ENCODE results near the gene KRT84. TPM values are rescaled to one million over a fixed set of nuclear protein-coding genes. Genes with fewer than 3 reads are reported as not detected.

The KRT84 gene
- total RNA-seq, 2 experiments from 2014 or later: not detected

GRCh38 chr12:52378091-52378490 is 7.4 kb downstream of the KRT84 start:
- no peak for ATAC-seq
- Mint-ChIP-seq H3K36me3 (ENCODE audit: low read depth) (no peaks in the 10 kb centered on the region), H3K4me3 (no peak overlapping the region), H3K4me1 (ENCODE audit: low read depth) (peaks cover 19% of the 10 kb centered on the region), H3K27ac (no peak overlapping the region), H3K9me3 (ENCODE audit: insufficient read depth) (no peaks in the 10 kb centered on the region), H3K27me3 (ENCODE audit: low read depth) (peaks cover 27% of the 10 kb centered on the region)
- ChIA-PET CTCF (no interaction called here), POLR2A (no interaction called here)
- DNase-seq: no peak

DNA sequence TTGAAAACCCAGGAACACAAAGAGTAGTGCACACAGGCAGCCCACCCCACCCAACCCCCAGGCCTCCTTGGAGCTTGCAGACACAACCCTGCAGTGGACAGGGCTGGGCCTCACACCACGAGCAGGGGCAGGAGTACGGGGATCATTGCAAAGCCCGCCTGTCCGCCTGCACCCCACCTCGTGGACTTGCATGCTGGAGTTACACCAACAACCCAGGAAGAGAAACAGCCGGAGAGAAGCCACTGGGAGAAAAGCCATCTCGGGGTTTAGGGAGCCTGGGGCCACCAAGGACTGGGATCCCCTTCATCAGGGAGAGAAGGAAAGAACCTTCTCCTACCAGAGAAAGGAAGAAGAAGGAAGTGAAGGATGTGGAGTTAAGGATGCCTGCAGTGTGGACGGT is 8.2 kb downstream of the KRT84 start:
- ChIA-PET POLR2A (no interaction called here), CTCF (interaction anchor here (1.2 kb wide), 1 partner anchor 502 kb away, joined by 6 read pairs; no protein-coding TSS in a partner anchor)
- H3K9me3 Mint-ChIP-seq (ENCODE audit: insufficient read depth): no peaks in the 10 kb centered on the region
- no peak overlapping the region for H3K27ac Mint-ChIP-seq
- ATAC-seq: no peak
- H3K36me3 Mint-ChIP-seq (ENCODE audit: low read depth): no peaks in the 10 kb centered on the region
- peaks cover 31% of the 10 kb centered on the region for H3K27me3 Mint-ChIP-seq (ENCODE audit: low read depth)
- no peak overlapping the region for H3K4me3 Mint-ChIP-seq
- H3K4me1 Mint-ChIP-seq (ENCODE audit: low read depth): peaks cover 11% of the 10 kb centered on the region
- DNase-seq: no peak

DNA sequence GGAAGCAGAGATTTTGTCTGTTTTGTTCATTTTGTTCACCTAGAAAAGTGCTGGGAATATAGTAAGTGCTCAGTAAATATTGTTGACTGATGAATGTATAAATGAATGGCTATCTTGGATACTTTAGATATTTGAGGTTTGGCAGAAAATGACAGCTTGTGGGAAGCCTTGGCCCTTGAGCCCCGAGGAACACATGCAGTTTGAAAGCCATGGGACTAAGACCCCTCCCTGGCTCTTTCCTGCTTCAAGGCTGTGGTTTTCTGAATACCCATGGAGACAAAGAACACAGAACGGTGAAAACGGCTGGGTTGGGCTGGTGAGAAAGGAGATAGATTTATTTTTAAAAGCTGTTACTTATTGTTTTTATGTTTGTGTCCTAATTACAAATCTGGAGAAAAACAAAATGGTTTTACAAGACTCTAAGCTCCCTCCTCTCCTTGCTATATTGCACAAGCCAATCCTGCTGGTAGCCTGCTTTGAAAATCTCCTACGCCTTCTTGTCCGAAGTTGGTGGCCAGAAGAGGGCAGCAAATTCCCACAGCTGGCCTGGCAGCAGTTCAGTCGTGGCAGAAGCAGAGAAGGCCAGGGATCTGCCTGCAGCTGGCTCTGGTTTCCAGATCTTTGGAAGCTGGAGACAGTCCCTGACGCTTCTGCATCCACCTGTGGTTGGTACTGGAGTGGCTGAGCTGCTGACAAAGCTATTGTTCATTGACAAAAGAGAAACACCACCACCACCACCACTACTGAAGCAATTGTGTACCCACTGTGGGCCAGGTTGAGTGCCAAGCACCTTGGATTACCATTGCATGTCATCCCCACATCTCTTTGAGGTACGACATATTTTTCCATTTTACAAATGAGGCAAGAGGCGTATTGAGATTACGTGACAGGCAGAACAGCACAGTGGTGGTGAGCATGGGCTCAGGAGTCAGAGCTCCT is 13.0 kb downstream of the KRT84 start:
- DNase-seq (peak; percentile 76), ATAC-seq (peak; percentile 72)
- no peak overlapping the region for H3K4me3 Mint-ChIP-seq
- H3K27me3 Mint-ChIP-seq (ENCODE audit: low read depth): peaks cover 35% of the 10 kb centered on the region
- CTCF ChIA-PET: interaction anchor here (0.6 to 3.7 kb wide), 31 partner anchors 8 to 525 kb away, joined by 3 to 44 read pairs (median 4); partner anchors contain the start of gene KRT84
- POLR2A ChIA-PET: no interaction called here
- H3K4me1 Mint-ChIP-seq (ENCODE audit: low read depth): no peaks in the 10 kb centered on the region
- H3K36me3 Mint-ChIP-seq (ENCODE audit: low read depth): no peaks in the 10 kb centered on the region
- no peaks in the 10 kb centered on the region for H3K9me3 Mint-ChIP-seq (ENCODE audit: insufficient read depth)
- H3K27ac Mint-ChIP-seq: no peak overlapping the region

GRCh38 chr12:52371716-52372115 is 13.7 kb downstream of the KRT84 start:
- peaks cover 34% of the 10 kb centered on the region for H3K27me3 Mint-ChIP-seq (ENCODE audit: low read depth)
- H3K9me3 Mint-ChIP-seq (ENCODE audit: insufficient read depth): no peaks in the 10 kb centered on the region
- DNase-seq (no peak), ATAC-seq (no peak)
- no peak overlapping the region for H3K27ac Mint-ChIP-seq
- H3K4me3 Mint-ChIP-seq: no peak overlapping the region
- ChIA-PET POLR2A (no interaction called here), CTCF (interaction anchor here (1.0 to 3.7 kb wide), 14 partner anchors 10 to 526 kb away, joined by 3 to 44 read pairs (median 6); partner anchors contain the start of gene KRT84)
- H3K36me3 Mint-ChIP-seq (ENCODE audit: low read depth): no peaks in the 10 kb centered on the region
- no peaks in the 10 kb centered on the region for H3K4me1 Mint-ChIP-seq (ENCODE audit: low read depth)

GRCh38 chr12:52370926-52371608 is 14.4 kb downstream of the KRT84 start:
- no peak overlapping the region for H3K27ac Mint-ChIP-seq
- H3K9me3 Mint-ChIP-seq (ENCODE audit: insufficient read depth): no peaks in the 10 kb centered on the region
- H3K36me3 Mint-ChIP-seq (ENCODE audit: low read depth): no peaks in the 10 kb centered on the region
- ChIA-PET POLR2A (interaction anchor here (0.6 kb wide), 1 partner anchor 502 kb away, joined by 4 read pairs; no protein-coding TSS in a partner anchor), CTCF (interaction anchor here (1.2 to 3.7 kb wide), 12 partner anchors 9 to 527 kb away, joined by 3 to 44 read pairs (median 8); partner anchors contain the start of gene KRT84)
- ATAC-seq: no peak
- no peak overlapping the region for H3K4me3 Mint-ChIP-seq
- H3K27me3 Mint-ChIP-seq (ENCODE audit: low read depth): peaks cover 31% of the 10 kb centered on the region
- no peaks in the 10 kb centered on the region for H3K4me1 Mint-ChIP-seq (ENCODE audit: low read depth)
- DNase-seq: no peak

GRCh38 chr12:52369809-52370208 is 15.6 kb downstream of the KRT84 start:
- ATAC-seq: no peak
- Mint-ChIP-seq H3K27me3 (ENCODE audit: low read depth) (peaks cover 25% of the 10 kb centered on the region), H3K9me3 (ENCODE audit: insufficient read depth) (no peaks in the 10 kb centered on the region), H3K27ac (no peak overlapping the region), H3K4me1 (ENCODE audit: low read depth) (no peaks in the 10 kb centered on the region), H3K36me3 (ENCODE audit: low read depth) (no peaks in the 10 kb centered on the region), H3K4me3 (no peak overlapping the region)
- CTCF ChIA-PET: interaction anchor here (1.2 to 3.7 kb wide), 4 partner anchors 8 to 510 kb away, joined by 3 to 12 read pairs (median 8); no protein-coding TSS in a partner anchor
- POLR2A ChIA-PET: no interaction called here
- DNase-seq: no peak

- DNase-seq (no peak), ATAC-seq (no peak)
- ChIA-PET CTCF (interaction anchor here (0.6 to 3.7 kb wide), 5 partner anchors 11 to 511 kb away, joined by 3 to 12 read pairs (median 5); no protein-coding TSS in a partner anchor), POLR2A (interaction anchor here (0.5 kb wide), 1 partner anchor 225 kb away, joined by 3 read pairs; no protein-coding TSS in a partner anchor)
- H3K27me3 Mint-ChIP-seq (ENCODE audit: low read depth): peaks cover 24% of the 10 kb centered on the region
- no peak overlapping the region for H3K4me3 Mint-ChIP-seq
- no peaks in the 10 kb centered on the region for H3K36me3 Mint-ChIP-seq (ENCODE audit: low read depth)
- no peaks in the 10 kb centered on the region for H3K9me3 Mint-ChIP-seq (ENCODE audit: insufficient read depth)
- no peak overlapping the region for H3K27ac Mint-ChIP-seq
- no peaks in the 10 kb centered on the region for H3K4me1 Mint-ChIP-seq (ENCODE audit: low read depth)
These were observed 16.2 kb downstream of the KRT84 start for GRCh38 chr12:52369211-52369610.

DNA sequence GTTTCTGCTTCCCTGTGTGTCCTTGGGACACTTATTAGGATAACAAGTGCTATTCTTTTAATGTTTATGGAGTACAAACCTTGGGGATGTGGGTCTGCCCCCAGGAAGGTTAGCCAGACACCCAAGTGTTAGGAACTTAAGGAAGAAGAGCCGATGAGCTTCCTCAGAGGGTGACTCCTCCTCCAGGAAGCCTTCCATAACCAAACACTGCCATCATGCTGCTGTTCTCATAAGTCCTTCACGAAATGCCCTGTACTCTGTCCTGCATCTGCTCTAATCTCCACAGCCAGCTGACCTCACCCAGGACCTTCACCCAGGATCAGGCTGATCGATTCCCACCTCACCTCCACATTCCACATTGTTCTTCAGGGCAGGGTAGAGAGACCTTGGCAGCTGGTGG is 16.9 kb downstream of the KRT84 start:
- Mint-ChIP-seq H3K27ac (no peak overlapping the region), H3K9me3 (ENCODE audit: insufficient read depth) (no peaks in the 10 kb centered on the region)

GRCh38 chr12:52367876-52368275 is 17.6 kb downstream of the KRT84 start:
- ChIA-PET POLR2A (no interaction called here), CTCF (interaction anchor here (0.9 to 3.7 kb wide), 3 partner anchors 9 to 517 kb away, joined by 3 to 12 read pairs (median 9); no protein-coding TSS in a partner anchor)
- ATAC-seq: no peak
- no peak for DNase-seq
- Mint-ChIP-seq H3K4me3 (no peak overlapping the region), H3K4me1 (ENCODE audit: low read depth) (no peaks in the 10 kb centered on the region), H3K27me3 (ENCODE audit: low read depth) (peaks cover 16% of the 10 kb centered on the region), H3K27ac (no peak overlapping the region), H3K36me3 (ENCODE audit: low read depth) (no peaks in the 10 kb centered on the region), H3K9me3 (ENCODE audit: insufficient read depth) (no peaks in the 10 kb centered on the region)

More for the DNA sequence above, 16.9 kb downstream of the KRT84 start:
- no peaks in the 10 kb centered on the region for H3K4me1 Mint-ChIP-seq (ENCODE audit: low read depth)
- no peaks in the 10 kb centered on the region for H3K36me3 Mint-ChIP-seq (ENCODE audit: low read depth)
- ATAC-seq (no peak), DNase-seq (no peak)
- H3K4me3 Mint-ChIP-seq: no peak overlapping the region
- H3K27me3 Mint-ChIP-seq (ENCODE audit: low read depth): peaks cover 19% of the 10 kb centered on the region
- ChIA-PET CTCF (interaction anchor here (0.6 to 3.7 kb wide), 4 partner anchors 10 to 512 kb away, joined by 3 to 12 read pairs (median 7); no protein-coding TSS in a partner anchor), POLR2A (interaction anchor here (0.5 kb wide), 1 partner anchor 224 kb away, joined by 3 read pairs; no protein-coding TSS in a partner anchor)

- Mint-ChIP-seq H3K27me3 (ENCODE audit: low read depth) (peaks cover 14% of the 10 kb centered on the region), H3K4me3 (no peak within 1 kb of the TSS), H3K27ac (no peak within 1 kb of the TSS), H3K9me3 (ENCODE audit: insufficient read depth) (no peaks in the 10 kb centered on the region), H3K4me1 (ENCODE audit: low read depth) (no peaks in the 10 kb centered on the region), H3K36me3 (ENCODE audit: low read depth) (no peaks in the 10 kb centered on the region)
- no peak for ATAC-seq
- DNase-seq: no peak
- POLR2A ChIA-PET: no interaction called here
- CTCF ChIA-PET: interaction anchor here (0.9 to 3.7 kb wide), 2 partner anchors 513 to 518 kb away, joined by 3 to 12 read pairs; no protein-coding TSS in a partner anchor
These were observed 18.5 kb downstream of the KRT84 start, which contains the start of gene KRT85 for GRCh38 chr12:52366738-52367485. KRT85 (minus strand) TSS chr12:52367481; CDS start chr12:52367405, 76 bp downstream.
